Vagina (tissue), 2 donors: ENCODE results near the gene GLI3. TPM values are rescaled to one million over a fixed set of nuclear protein-coding genes. Genes with fewer than 3 reads are reported as not detected.

Experiments used
- DNase-seq, 2 donors: peaks; one replicate each; pipeline ENCODE4 v3.0.0-alpha.2; 2017; ENCODE audit errors: extremely low spot score in 2 of 2
- H3K27ac ChIP-seq: fragments of 200-600 bp; sonication (generic); one replicate; pipeline ENCODE4 v1.5.1; 2019
- H3K27me3 ChIP-seq: fragments of 200-600 bp; sonication (generic); one replicate; pipeline ENCODE4 v1.5.1; 2019
- H3K36me3 ChIP-seq, 2 donors: fragments of 200-600 bp; sonication (generic); one replicate each; pipeline ENCODE4 v1.5.1; 2017 to 2019
- H3K4me1 ChIP-seq: fragments of 200-600 bp; sonication (generic); one replicate; pipeline ENCODE4 v1.5.1; 2019
- H3K4me3 ChIP-seq, 2 donors: fragments of 200-600 bp; sonication (generic); 1 replicate in 1 of 2; 2 replicates in 1 of 2; pipeline ENCODE4 v1.5.1; 2016 to 2019
- H3K9me3 ChIP-seq: fragments of 200-600 bp; sonication (generic); one replicate; pipeline ENCODE4 v1.5.1; 2019
- CTCF ChIP-seq, 3 experiments: fragments of 450-650 bp in 2 of 3; fragments of 200-600 bp in 1 of 3; sonication (generic) in 1 of 3; IDR thresholded peaks; one replicate each; pipeline ENCODE4 v1.5.1; 2017 to 2019; ENCODE audit warnings: antibody characterized with exemption in 3 of 3, mild to moderate bottlenecking in 2 of 3, moderate library complexity in 2 of 3
- POLR2A ChIP-seq, 2 donors: fragments of 450-650 bp; IDR thresholded peaks; one replicate each; pipeline ENCODE4 v1.6.1; 2017; ENCODE audit warnings: antibody characterized with exemption in 2 of 2, mild to moderate bottlenecking in 2 of 2, moderate library complexity in 2 of 2
- POLR2AphosphoS5 ChIP-seq, 2 donors: sonication (generic); formaldehyde crosslinking; IDR thresholded peaks; one replicate each; pipeline ENCODE4 v1.9.0; 2017; ENCODE audit warnings: antibody characterized with exemption in 2 of 2, mild to moderate bottlenecking in 2 of 2, low read depth in 1 of 2; ENCODE audit not compliant: insufficient read depth in 1 of 2
- intact Hi-C: fragments of 100-400 bp; cut with DNase I; formaldehyde crosslinking; loops from one replicate; pipeline ENCODE4 v1.15.1; 2023
- total RNA-seq: library from RNA; depleted of rRNA; stranded (reverse); fragments of >200 nt; gene quantifications from one replicate; pipeline ENCODE4 v1.2.3, GENCODE V29; 2016

Gene GLI3
- total RNA-seq, 1 donor from 2014 or later, result 24.6 TPM

DNA sequence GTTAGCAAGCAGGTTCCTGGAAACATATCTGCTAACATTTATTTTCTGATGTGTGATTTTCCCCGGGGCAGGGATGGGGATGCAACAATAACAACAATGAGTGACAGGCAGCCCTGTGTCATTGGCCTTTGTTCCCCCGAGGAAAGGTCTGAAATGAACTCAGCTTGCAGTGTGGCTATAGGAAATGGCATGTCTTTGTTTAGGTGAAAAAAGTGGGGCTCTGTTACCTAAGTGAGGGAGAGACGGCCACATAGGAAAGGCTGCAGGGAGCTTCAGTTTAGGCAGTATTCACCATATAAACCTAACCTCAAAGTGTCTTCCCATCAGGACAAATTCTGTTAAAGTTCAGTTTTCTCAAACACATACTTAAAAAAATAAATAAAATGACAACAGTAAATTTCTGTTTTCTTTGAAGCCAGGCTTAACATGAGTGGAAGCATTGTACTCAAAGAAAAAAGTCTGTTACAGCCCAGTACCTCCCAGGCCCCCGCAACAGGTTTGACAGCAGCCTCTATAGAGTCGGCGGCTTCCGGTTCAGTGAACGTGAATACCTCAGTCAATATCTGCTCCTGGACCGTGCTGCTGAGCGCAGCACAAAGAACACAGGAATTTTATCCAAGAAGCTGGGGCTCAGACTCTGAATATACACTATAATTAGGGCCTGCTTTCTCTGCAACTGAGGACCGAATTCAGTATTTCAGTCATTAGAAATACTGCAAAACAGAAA lies 168.3 kb downstream of the GLI3 start:
- no peaks in the 10 kb centered on the region for H3K9me3 ChIP-seq
- H3K4me3 ChIP-seq, result no peak overlapping the region
- H3K4me1 ChIP-seq, result peaks cover 34% of the 10 kb centered on the region
- no peak for DNase-seq
- no peak overlapping the region for H3K27ac ChIP-seq
- no peak for TF ChIP-seq CTCF (IDR thresholded peaks at IDR 0.05)
- no peak for TF ChIP-seq POLR2A (IDR thresholded peaks at IDR 0.05)
- TF ChIP-seq POLR2AphosphoS5 (IDR thresholded peaks at IDR 0.05; ENCODE audit: insufficient read depth in 1 of 2, low read depth in 1 of 2), result no peak
- H3K36me3 ChIP-seq, result no peaks in the 10 kb centered on the region
- no peaks in the 10 kb centered on the region for H3K27me3 ChIP-seq
- intact Hi-C loops, result no loop called here

DNA sequence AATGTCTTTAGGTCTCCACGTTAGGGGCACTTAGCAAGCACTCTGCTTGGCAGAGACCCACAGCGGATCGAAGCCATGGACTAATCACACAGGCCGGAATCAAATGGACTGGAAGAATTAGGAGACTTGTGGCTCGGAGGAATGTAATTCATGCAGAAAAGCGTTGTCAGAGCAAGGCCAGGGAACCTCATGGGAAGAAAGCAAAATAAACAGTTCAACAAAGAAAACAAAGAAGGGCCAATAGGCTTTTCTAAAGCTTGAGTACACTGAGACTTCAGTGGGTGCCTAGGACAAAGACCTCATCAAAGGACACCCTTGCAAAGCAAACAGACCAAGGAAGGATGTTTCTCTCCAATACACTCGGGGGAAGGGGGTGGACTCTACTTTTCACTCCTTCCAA lies 171.1 kb downstream of the GLI3 start:
- Histone ChIP-seq H3K27ac (no peak overlapping the region), H3K36me3 (no peaks in the 10 kb centered on the region), H3K9me3 (no peaks in the 10 kb centered on the region), H3K27me3 (no peaks in the 10 kb centered on the region), H3K4me3 (no peak overlapping the region), H3K4me1 (peaks cover 17% of the 10 kb centered on the region)
- intact Hi-C loops, result no loop called here
- no peak for DNase-seq
- TF ChIP-seq CTCF (IDR thresholded peaks at IDR 0.05), result no peak
- no peak for TF ChIP-seq POLR2AphosphoS5 (IDR thresholded peaks at IDR 0.05; ENCODE audit: insufficient read depth in 1 of 2, low read depth in 1 of 2)
- no peak for TF ChIP-seq POLR2A (IDR thresholded peaks at IDR 0.05)

DNA sequence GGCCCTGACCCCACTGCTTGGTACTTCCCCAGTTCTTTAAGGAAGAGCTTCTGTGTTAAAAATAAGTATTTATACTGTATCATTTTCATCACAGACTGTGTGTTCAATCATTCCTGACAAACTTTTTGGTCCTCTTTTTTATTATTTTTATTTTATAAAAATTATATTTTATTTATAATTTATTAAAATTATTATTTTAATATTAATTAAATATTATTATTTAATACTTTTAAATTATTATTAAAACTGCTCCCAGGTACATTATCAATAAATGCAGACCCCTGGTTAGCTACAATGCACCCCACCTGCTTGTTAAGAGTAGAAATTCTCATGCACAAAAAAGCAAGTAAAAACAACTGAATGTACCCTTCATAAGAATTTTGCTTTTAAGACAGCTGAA lies 172.0 kb downstream of the GLI3 start:
- no peak overlapping the region for H3K27ac ChIP-seq
- no peak overlapping the region for H3K4me3 ChIP-seq
- intact Hi-C loops, result no loop called here
- no peak for TF ChIP-seq CTCF (IDR thresholded peaks at IDR 0.05)
- TF ChIP-seq POLR2A (IDR thresholded peaks at IDR 0.05), result no peak
- no peak for TF ChIP-seq POLR2AphosphoS5 (IDR thresholded peaks at IDR 0.05; ENCODE audit: insufficient read depth in 1 of 2, low read depth in 1 of 2)
- no peaks in the 10 kb centered on the region for H3K9me3 ChIP-seq
- H3K4me1 ChIP-seq, result peaks cover 8% of the 10 kb centered on the region
- DNase-seq, result no peak
- H3K27me3 ChIP-seq, result no peaks in the 10 kb centered on the region
- no peaks in the 10 kb centered on the region for H3K36me3 ChIP-seq

DNA sequence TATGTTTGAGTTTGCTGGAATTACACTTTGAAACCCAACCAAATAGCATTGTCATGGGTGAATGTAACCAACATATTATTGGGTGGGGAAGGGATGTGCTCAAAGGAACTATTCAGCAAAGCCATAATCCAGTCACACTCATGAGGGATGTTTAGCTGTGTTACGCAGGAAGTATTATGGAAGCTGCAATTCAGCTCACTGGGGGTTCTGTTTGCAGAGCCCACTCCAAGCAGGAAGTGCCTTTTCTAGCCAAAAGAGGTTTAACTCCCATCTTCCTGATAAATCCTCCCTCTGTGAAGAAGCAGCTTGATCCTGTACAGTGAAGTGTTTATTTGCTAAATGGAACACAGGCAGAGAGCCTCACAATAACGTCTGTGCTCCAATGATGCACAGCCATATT lies 172.5 kb downstream of the GLI3 start:
- TF ChIP-seq CTCF (IDR thresholded peaks at IDR 0.05) (no peak), POLR2A (IDR thresholded peaks at IDR 0.05) (no peak), POLR2AphosphoS5 (IDR thresholded peaks at IDR 0.05; ENCODE audit: insufficient read depth in 1 of 2, low read depth in 1 of 2) (no peak)
- no peaks in the 10 kb centered on the region for H3K9me3 ChIP-seq
- no peak for DNase-seq
- no peak overlapping the region for H3K27ac ChIP-seq
- intact Hi-C loops, result no loop called here
- peaks cover 8% of the 10 kb centered on the region for H3K4me1 ChIP-seq
- no peak overlapping the region for H3K4me3 ChIP-seq
- H3K36me3 ChIP-seq, result no peaks in the 10 kb centered on the region
- H3K27me3 ChIP-seq, result no peaks in the 10 kb centered on the region

DNA sequence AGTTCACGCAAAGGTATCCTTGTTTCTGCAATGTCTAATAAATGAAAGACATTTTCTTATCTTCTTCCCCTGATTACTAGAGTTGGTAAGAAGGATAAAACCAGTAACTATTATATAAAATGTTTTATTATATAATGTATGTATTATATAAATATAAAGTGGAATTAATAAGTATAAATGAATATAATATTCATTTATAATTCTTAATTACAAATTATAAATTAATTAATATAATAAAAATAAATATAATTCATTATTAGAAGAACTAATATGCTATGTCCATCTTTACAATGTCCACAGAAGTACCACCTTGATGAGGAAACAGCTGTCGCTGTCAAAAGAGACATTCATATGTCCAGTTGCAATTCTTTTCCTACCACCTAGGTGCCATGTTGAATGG lies 177.7 kb downstream of the GLI3 start:
- Histone ChIP-seq H3K9me3 (no peaks in the 10 kb centered on the region), H3K4me3 (no peak overlapping the region), H3K36me3 (no peaks in the 10 kb centered on the region), H3K27me3 (no peaks in the 10 kb centered on the region), H3K4me1 (no peaks in the 10 kb centered on the region), H3K27ac (no peak overlapping the region)
- intact Hi-C loops, result no loop called here
- TF ChIP-seq CTCF (IDR thresholded peaks at IDR 0.05) (no peak), POLR2A (IDR thresholded peaks at IDR 0.05) (no peak), POLR2AphosphoS5 (IDR thresholded peaks at IDR 0.05; ENCODE audit: insufficient read depth in 1 of 2, low read depth in 1 of 2) (no peak)
- no peak for DNase-seq
